Lower lobe of right lung (tissue), 2 donors: Measurements from ENCODE around the gene ITSN2. TPM values are rescaled to one million over a fixed set of nuclear protein-coding genes. Genes with fewer than 3 reads are reported as not detected.
A peak's percentile ranks its signal among the peaks of the same experiment; 100 is the strongest.
"Not testable (repeated sequence)": the region's sequence is repeated elsewhere in the genome, so short reads cannot be mapped to it uniquely, and the experiment has no call there.

Source experiments
- ATAC-seq, 2 donors: fragments of 200-7000 bp; cut with Tn5 transposase; one replicate each; pipeline ENCODE4 v1.9.1; 2020 to 2022; ENCODE audit warnings: mild to moderate bottlenecking in 2 of 2, moderate library complexity in 2 of 2
- DNase-seq: peaks from one replicate; pipeline ENCODE4 v3.0.0-alpha.2; 2020
- H3K27ac ChIP-seq: fragments of 200-600 bp; one replicate; pipeline ENCODE4 v1.8.0; 2022
- H3K27me3 ChIP-seq: fragments of 200-600 bp; one replicate; pipeline ENCODE4 v1.8.0; 2022; ENCODE audit warnings: low read depth
- H3K36me3 ChIP-seq: fragments of 200-600 bp; one replicate; pipeline ENCODE4 v1.8.0; 2022; ENCODE audit warnings: mild to moderate bottlenecking
- H3K4me1 ChIP-seq: fragments of 200-600 bp; one replicate; pipeline ENCODE4 v1.8.0; 2022
- H3K4me3 ChIP-seq: fragments of 200-600 bp; one replicate; pipeline ENCODE4 v1.8.0; 2022; ENCODE audit warnings: mild to moderate bottlenecking
- H3K9me3 ChIP-seq: fragments of 200-600 bp; one replicate; pipeline ENCODE4 v1.8.0; 2022
- CTCF ChIP-seq: fragments of 200-600 bp; IDR thresholded peaks from one replicate; pipeline ENCODE4 v1.8.0; 2022; ENCODE audit warnings: antibody characterized with exemption, mild to moderate bottlenecking
- intact Hi-C: fragments of 100-400 bp; cut with DNase I; formaldehyde crosslinking; loops from one replicate; pipeline ENCODE4 v1.11.0; 2022
- total RNA-seq: library from RNA; stranded (reverse); fragmentation: NEBNext Ultra II Directional; extraction: Animal tissue kit (Norgen Biotek cat#: 25700); gene quantifications from one replicate; pipeline ENCODE4 v1.2.1, GENCODE V29; 2021
- donor health status: DM: no; HTN: yes; CAD: no; lungs with severe emphysema.

The ITSN2 gene
- total RNA-seq, 1 donor from 2014 or later, result 92.8 TPM

GRCh38 chr2:24339856-24340262 lies 20.5 kb downstream of the ITSN2 start:
- Histone ChIP-seq H3K9me3 (no peaks in the 10 kb centered on the region), H3K27ac (peak overlapping the region; percentile 59), H3K4me3 (no peak overlapping the region), H3K27me3 (no peaks in the 10 kb centered on the region), H3K36me3 (no peaks in the 10 kb centered on the region), H3K4me1 (peaks cover 67% of the 10 kb centered on the region)
- no peak for DNase-seq
- peak; percentile 42 to 51 for ATAC-seq
- TF ChIP-seq CTCF, result no peak
- intact Hi-C loops, result no loop called here

DNA sequence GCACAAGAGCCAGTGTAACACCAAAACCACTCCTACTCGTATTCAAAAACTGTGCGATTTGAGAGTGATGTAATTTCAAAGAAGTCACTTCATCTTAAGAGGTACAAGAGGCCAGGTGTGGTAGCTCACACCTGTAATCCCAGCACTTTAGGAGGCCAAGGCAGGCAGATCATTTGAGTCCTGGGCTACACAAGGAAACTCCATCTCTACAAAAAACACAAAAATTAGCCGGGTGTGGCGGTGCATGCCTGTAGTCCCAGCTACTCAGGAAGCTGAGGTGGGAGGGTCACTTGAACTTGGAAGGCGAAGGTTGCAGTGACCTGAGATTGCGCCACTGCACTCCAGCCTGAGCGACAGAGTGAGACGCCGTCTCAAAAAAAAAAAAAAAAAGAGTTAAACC lies 21.2 kb downstream of the ITSN2 start:
- Histone ChIP-seq H3K27ac (peak overlapping the region; percentile 59), H3K4me1 (peaks cover 65% of the 10 kb centered on the region)
- peak; percentile 80 for DNase-seq
- H3K4me3 ChIP-seq, H3K9me3 ChIP-seq, H3K27me3 ChIP-seq, H3K36me3 ChIP-seq, intact Hi-C loops: not testable (repeated sequence)
- ATAC-seq, result peak; percentile 87 to 94

DNA sequence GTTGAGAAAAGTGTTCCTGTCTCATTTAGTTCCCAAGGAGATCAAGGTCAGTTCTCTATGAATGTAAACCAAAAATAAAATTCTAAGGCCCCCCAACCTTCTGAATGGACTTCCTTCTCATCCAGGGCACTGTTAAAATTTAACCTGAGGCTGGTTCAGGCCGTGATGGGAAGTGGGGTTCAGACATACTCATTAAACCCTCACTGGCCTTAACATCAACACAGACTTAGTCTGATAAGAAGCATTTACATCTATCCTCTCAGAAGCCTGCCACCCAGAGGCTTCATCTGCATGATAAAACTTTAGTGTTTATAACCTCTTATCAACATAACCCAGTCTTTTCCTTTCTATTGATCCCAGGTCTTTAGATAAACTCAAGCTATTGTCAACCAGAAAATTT lies 22.4 kb downstream of the ITSN2 start:
- ATAC-seq (no peak), DNase-seq (no peak)
- Histone ChIP-seq H3K27ac (peak overlapping the region; percentile 14), H3K36me3 (no peaks in the 10 kb centered on the region), H3K4me3 (no peak overlapping the region), H3K27me3 (no peaks in the 10 kb centered on the region), H3K4me1 (peaks cover 65% of the 10 kb centered on the region), H3K9me3 (no peaks in the 10 kb centered on the region)
- no peak for TF ChIP-seq CTCF
- intact Hi-C loops, result no loop called here

DNA sequence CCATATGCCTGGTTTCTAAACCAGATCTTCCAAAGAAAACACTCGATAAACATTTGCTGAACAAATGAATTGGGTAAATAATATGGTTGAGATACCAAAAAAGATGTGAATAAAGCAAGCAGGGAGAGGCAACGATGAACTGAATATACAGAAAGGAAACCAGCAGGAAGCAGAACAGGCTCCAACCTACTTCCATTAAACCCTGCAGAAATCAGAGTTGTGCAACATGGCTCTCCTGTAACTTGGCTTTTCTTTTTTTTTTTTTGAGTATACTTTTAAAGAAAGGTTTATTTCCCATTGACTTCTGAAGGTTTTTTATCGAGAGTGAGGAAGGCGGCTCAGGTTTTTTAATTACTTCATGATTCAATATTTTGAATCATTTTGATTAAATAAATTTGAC lies 23.5 kb downstream of the ITSN2 start:
- Histone ChIP-seq H3K27me3 (no peaks in the 10 kb centered on the region), H3K27ac (no peak overlapping the region), H3K4me3 (no peak overlapping the region), H3K36me3 (no peaks in the 10 kb centered on the region), H3K4me1 (peaks cover 72% of the 10 kb centered on the region), H3K9me3 (no peaks in the 10 kb centered on the region)
- intact Hi-C loops, result no loop called here
- ATAC-seq (no peak), DNase-seq (no peak)
- no peak for TF ChIP-seq CTCF

DNA sequence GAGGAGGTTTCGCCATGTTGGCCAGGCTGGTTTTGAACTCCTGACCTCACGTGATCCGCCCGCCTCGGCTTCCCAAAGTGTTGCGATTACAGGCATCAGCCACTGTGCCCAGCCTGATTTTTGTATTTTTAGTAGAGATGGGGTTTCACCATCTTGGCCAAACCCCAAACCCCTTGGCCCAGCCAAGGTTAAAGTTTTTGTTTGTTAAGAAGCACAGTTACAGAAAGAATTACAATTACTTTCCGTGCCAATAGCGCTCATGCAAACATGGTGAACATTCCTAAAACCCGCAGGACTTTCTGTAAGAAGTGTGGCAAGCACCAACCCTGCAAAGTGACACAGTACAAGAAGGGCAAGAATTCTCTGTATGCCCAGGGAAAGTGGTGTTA lies 26.1 kb downstream of the ITSN2 start:
- TF ChIP-seq CTCF, result no peak
- H3K9me3 ChIP-seq, result no peaks in the 10 kb centered on the region
- no peak overlapping the region for H3K4me3 ChIP-seq
- intact Hi-C loops, result no loop called here
- peak overlapping the region; percentile 41 for H3K27ac ChIP-seq
- no peaks in the 10 kb centered on the region for H3K27me3 ChIP-seq
- DNase-seq (no peak), ATAC-seq (peak; percentile 71 to 72)
- no peaks in the 10 kb centered on the region for H3K36me3 ChIP-seq
- peaks cover 73% of the 10 kb centered on the region for H3K4me1 ChIP-seq

- TF ChIP-seq CTCF, result no peak
- peaks cover 74% of the 10 kb centered on the region for H3K4me1 ChIP-seq
- no peak overlapping the region for H3K4me3 ChIP-seq
- no peaks in the 10 kb centered on the region for H3K9me3 ChIP-seq
- H3K27ac ChIP-seq, result no peak overlapping the region
- no peak for DNase-seq
- ATAC-seq, result no peak
- intact Hi-C loops, result no loop called here
- no peaks in the 10 kb centered on the region for H3K27me3 ChIP-seq
- no peaks in the 10 kb centered on the region for H3K36me3 ChIP-seq
Measured at GRCh38 chr2:24332791-24333540, 27.4 kb downstream of the ITSN2 start.
